SH-SY5Y (cell line): ENCODE data around the gene DLGAP4.

Source experiments
- GATA2 ChIP-seq: IDR thresholded peaks from 2 replicates; pipeline ENCODE4 v1.6.1; 2011; ENCODE audit warnings: mild to moderate bottlenecking, low read depth, low read length
- GATA3 ChIP-seq: IDR thresholded peaks from 2 replicates; pipeline ENCODE4 v1.6.1; 2011; ENCODE audit warnings: low read depth, mild to moderate bottlenecking, low read length, moderate library complexity

DNA sequence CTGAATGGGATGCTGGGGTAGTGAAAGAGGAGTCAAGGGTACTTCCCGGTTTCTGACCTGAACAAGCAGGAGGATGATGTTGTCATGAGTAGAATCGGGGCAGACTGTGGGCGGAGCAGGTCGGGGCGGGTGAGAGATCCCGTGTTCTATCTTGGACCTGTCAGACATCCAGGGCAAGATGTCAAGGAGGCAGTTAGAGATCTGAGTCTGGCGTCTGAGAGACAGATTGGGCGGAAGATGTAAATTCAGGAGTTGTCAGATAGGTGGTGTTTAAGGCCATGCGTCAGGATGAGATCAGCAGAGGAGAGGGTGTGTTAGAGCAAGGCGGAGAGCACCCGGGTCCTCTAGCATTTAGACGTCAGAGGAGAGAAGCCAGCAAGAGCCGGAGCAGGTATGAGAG, 115.5 kb downstream of the DLGAP4 start:
- TF ChIP-seq GATA2 (no peak), GATA3 (no peak)
